DMS53 (cell line): ENCODE data around the gene PTPRO.

Experiments
- DNase-seq: peaks from one replicate; lab custom pipeline; 2025; lab: John Stamatoyannopoulos, UW

PTPRO gene

DNA sequence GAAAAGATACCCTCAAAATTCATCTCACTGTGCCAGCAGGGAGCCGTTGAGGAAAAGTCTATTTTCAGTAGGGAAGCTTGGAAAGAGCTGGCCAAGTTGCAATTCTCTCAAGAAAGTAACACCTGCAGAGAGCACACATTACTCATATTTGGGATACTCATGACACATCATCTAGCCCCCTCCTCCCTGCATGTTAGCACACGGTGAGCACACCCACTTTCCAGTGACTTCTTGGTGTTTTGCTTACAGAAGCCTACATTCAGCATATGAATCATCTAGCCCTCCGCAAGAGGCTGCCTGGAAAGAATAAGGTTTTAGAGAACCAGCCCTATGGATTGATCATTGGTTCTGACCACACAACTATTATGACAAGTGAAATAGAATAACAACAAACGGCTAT is 124.5 kb downstream of the PTPRO start:
- peak; percentile 74 for DNase-seq

GRCh38 chr12:15453613-15454012 is 131.3 kb downstream of the PTPRO start:
- DNase-seq: peak; percentile 32

DNA sequence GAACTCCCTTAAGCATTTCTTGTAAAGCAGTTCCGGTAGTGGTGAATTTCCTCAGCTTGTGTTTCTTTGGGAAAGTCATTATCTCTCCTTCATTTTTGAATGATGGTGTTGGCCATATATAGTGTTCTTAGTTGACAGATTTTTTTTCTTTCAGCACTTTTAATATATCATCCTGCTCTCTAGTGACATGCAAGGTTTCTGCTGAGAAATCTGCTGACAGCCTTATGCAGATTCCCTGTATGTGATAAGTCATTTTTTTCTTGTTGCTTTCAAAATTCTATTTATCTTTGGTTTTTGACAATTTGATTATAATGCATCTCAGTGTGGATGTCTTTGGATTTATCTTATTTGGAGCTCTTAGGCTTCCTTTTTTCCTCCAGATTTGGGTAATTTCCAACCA is 135.7 kb downstream of the PTPRO start:
- peak; percentile 27 for DNase-seq

DNA sequence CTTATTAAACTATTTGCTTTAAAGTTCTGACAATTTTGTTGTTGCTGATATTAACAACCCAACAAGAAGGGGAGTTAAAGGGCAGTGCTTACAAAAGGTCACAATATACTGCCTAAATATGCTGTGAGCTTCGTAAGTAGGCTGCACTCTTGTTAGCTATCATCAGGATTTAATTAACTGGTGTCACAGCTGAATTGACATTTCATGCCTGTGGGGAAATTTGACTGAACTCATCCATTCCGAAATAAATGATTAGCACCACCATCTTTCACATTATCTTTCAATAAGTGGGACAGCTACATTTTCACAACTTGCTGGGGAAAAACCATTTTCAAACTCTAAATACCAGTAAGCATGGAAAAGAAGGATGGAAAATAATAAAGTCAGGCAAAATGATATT is 146.6 kb downstream of the PTPRO start:
- DNase-seq: no peak

DNA sequence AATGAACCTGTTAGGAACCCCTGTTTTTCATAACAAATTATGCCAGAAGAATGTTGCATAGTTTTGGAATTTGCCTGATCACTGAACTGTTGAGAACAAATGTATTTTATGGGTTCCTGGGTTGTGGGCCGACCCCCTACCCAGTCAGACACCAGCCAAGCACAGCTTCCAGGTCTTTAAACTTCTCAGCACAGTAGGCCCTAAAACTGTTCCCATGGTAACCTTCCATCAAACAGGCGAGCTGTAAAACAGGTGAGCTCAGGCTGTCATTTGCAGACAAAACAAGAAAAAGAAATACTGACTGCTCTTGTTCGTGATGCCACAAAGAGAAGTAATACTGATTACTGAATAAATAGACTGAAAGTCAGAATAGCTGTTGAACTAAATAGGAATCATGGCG is 147.0 kb downstream of the PTPRO start:
- DNase-seq: no peak

- peak; percentile 36 for DNase-seq
These were observed 149.7 kb downstream of the PTPRO start for GRCh38 chr12:15472036-15472435.

GRCh38 chr12:15474766-15475165 is 152.5 kb downstream of the PTPRO start:
- no peak for DNase-seq

- DNase-seq: peak; percentile 53
These were observed 155.5 kb downstream of the PTPRO start for GRCh38 chr12:15477761-15478160.

DNA sequence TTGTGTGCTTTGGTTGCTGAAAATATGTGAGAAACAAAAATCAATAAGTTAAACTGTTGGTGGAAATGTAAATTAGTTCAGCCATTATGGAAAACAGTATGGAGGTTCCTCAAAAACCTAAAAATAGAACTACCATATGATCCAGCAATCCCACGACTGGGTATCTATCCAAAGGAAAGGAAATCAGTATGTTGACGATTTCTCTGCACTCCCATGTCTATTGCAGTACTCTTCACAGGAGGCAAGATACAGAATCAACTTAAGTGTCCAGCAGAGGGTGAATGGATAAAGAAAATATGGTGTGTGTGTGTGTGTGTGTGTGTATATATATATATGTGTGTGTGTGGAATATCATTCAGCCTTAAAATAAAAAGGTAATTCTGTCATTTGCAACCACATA is 159.5 kb downstream of the PTPRO start:
- no peak for DNase-seq

GRCh38 chr12:15485466-15485865 is 163.2 kb downstream of the PTPRO start:
- DNase-seq: no peak

DNA sequence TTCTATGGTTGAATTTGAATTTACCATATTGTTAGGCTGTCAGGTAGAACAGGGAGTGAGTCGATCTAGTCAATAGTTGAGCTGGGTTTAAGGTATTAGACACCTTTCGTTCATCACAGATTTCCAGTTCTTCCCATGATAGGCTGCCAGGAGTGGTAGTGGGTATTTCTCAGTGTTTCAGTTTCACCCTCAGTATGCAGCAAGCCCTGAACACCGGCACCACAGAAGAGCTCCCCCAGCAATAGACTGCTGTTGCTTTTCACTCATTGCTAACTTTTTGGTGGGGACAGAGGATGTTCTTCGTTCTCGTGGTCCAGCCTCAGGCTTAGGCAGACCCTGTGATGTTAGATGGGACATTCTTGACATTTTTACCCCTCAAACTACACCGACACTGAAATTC is 164.6 kb downstream of the PTPRO start:
- DNase-seq: no peak

DNA sequence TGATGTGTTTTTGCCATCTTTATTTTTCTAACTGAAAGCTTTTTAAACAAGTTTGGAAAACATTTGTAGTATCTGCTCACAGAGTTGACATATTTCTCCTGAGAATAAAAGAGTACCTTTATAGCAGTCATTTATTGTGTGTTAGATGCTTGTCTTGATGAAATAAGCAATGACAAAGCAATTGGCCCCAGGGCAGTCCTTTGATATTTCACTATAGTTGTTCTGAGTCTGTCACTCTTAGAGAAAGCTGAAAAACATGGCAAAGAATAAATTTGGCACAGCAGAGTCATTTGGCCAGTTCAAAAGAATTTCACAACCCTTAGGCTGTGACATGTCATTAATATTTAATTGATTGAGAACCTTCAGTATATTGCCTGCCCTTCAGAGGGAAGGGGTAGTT is 166.2 kb downstream of the PTPRO start:
- DNase-seq: no peak

DNA sequence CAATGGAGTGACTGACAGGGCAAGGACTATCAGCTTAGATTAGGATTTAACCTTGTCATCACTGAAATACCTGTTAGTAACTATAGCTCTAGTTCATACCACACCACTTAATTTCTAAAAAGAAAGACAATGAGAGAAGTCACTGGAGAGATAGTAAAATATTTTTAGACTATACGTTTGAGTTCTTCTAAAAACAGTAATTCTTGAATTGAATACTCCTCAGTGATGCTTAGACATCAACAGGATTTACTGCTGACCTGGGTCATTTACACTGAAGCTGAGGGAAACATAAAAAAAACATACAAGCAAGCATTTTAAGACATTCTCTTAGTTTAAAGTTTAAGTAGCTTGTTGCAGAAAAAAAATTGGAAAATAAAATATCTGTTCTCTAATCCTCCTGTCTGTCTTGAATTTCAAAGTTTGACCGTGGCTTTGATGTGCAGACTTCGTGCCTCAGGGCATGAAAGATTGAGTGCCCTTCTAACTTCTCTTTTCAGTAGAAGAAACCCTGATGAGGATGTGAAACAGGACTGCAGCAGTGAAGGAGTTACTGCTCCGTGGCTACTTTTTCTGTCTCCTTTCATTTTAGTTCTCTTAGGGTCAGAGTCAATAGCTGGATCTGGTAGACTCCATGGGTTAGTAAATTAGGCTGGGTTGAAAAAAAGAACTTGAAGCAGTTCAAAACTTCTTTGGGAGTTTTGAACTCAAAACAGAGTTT is 172.2 kb downstream of the PTPRO start:
- no peak for DNase-seq

DNA sequence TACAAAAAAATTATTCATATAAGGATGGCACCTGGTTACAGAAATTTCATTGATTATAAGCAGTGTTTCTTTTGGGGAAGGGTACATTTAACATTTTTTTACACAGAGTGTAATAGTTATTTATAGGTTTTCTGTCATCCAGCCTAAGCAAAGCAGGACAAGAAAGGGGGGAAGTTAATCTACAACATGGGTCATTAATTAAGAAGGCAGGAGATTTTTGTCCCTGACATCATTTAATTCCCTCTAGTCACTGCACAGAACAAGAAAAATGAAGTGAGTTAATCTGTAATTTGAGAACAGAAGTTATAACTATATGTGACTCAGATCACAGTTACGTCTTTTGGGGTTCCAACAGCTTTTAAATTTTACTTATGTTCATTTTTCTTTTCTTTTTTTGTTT is 173.4 kb downstream of the PTPRO start:
- no peak for DNase-seq

- DNase-seq: no peak
These were observed 174.4 kb downstream of the PTPRO start for GRCh38 chr12:15496738-15497137.

GRCh38 chr12:15497671-15498292 is 175.5 kb downstream of the PTPRO start:
- no peak for DNase-seq

- DNase-seq: no peak
These were observed 179.9 kb downstream of the PTPRO start for GRCh38 chr12:15502211-15502610.

DNA sequence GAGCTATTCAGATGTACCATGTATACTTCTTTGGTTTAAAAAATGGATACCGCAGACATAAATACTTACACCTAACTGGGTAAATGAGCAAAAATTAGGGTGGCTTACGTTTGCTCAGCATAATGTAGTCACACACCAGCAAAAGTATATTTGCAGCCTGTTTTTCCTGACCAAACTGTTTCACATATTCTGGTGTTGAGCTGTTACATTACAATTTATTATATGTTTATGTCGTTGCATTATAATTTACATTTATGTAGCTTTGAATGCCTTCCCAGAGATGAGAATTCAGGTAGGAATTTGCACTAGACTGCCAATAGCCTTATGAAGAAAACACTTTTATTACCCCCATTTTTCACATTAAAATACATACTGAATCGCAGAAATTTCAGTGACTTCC is 183.3 kb downstream of the PTPRO start:
- DNase-seq: no peak

DNA sequence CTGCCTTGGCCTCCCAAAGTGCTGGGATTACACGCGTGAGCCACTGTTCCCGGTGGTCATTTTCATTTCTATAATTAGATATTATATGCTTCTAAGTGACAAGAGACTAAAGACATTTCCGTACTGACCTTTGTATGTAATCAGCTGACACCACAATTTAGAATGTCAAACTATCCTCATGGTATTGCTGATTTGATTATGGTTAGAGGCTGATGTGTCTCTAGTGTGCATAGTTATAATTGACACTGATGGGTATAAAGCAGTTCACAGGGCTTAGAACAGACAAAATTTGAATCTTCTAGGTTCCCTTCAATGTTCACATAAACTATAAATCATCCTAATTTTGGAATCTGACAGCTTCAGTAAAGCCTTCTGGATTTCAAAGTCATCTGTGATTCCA is 192.7 kb downstream of the PTPRO start:
- DNase-seq: no peak

- DNase-seq: peak; percentile 90
These were observed 197.8 kb downstream of the PTPRO start for GRCh38 chr12:15520083-15520482.

GRCh38 chr12:15520844-15521243 is 198.5 kb downstream of the PTPRO start:
- no peak for DNase-seq

DNA sequence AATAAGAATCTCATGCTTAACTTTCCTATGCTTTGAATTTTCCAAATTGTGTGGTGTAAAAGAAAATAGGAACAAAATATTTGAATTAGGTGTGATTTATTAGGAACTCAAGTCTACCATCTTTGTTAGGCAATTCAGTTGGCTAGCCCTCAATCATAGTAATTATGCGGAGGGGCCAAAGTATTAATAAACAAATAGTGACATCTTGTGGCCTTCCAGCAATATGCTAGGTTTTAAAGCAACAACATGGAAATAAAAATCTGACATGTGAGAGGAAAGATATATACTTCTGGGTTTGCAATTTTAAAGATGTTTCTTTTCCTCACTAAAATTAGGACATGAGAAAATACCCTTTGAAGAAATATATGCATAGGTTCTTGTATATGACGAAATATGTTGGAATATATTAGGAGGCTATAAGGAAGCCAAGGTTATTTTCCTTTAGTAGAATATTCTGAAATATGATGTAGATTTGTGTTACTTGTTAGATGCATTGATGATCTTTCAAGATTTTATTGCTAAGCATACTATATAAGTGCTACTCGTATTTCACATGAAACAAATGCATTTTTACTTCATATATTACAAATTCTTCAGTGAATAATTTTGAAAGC is 200.4 kb downstream of the PTPRO start:
- peak; percentile 88 for DNase-seq

- DNase-seq: no peak
These were observed 203.1 kb downstream of the PTPRO start for GRCh38 chr12:15525441-15525840.

DNA sequence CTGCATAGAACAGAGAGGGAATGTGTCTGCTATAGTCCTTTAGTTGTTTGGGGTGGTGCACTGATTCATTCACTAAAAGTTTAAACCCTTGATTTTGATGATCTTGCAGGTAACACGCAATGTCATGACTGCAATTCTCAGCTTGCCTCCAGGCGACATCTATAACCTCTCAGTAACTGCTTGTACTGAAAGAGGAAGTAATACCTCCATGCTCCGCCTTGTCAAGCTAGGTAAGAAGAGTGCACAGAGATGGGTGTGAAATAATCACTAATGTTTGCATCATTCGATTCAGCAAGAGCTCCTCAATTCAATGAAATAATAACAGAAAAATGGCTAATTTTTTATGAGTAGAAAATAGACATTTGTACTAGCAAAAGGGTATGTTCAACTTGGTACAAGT is 203.7 kb downstream of the PTPRO start:
- peak; percentile 40 for DNase-seq
